ENCODE results near the gene PJVK. TPM values are rescaled to one million over a fixed set of nuclear protein-coding genes. Genes with fewer than 3 reads are reported as not detected.
"Not testable (repeated sequence)": the region's sequence is repeated elsewhere in the genome, so short reads cannot be mapped to it uniquely, and the experiment has no call there.

The PJVK gene, protein sequence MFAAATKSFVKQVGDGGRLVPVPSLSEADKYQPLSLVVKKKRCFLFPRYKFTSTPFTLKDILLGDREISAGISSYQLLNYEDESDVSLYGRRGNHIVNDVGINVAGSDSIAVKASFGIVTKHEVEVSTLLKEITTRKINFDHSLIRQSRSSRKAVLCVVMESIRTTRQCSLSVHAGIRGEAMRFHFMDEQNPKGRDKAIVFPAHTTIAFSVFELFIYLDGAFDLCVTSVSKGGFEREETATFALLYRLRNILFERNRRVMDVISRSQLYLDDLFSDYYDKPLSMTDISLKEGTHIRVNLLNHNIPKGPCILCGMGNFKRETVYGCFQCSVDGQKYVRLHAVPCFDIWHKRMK
- 4.7 and 8.9 TPM in 2 replicates for total RNA-seq (2014; rRNA removed; shearing (Covaris generic); ENCODE audit: low replicate concordance)

DNA sequence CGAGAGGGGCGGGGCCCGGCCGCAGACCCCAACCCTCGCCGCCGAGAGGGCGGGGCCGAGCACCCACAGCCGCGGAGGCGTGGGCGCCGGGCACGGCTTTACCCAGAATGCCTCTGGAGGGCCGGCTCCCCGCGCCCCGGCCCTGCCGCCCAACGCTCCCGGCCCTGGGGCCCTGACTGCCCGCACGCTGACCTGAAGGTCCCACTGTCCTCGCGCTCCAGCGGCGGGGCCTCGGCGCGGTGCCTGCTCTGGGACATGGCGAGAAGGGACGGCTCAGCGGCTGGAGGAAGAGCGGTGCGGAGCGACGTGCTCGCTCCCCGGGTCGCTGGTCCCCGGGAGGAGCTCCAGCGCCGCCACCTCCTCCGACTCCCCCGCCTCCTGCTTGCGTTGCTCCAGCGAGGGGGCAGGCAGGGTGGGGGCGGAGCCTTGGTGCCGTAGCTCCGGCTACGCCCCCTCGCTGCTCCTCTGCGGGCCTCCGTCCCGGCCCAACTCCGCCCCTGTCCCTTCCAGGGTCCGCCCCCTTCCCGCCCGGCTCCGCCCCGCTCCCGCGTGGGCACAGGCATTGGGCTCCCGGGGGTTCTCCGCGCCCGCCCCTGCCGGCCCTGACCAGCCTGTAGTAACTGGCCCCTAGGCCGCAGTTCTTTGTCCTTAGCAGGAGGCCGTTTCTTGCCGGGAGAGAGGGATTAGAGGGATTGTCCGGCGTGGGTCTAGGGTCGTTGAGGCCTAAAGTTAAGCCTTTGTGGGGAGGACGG is at the start of gene PJVK, which contains the start of gene PRKRA:
Gene PJVK, plus strand, starts transcription at position 605 of the 752 bp plus-strand sequence. CDS start 2,032 bp downstream, outside the sequence.
Gene PRKRA, minus strand, starts transcription at position 402 of the 752 bp plus-strand sequence. Its CDS starts 145 bp downstream, at position 257.
- DNase-seq, result peak; percentile 98
- peak within 1 kb of the TSS; percentile 76 for H3K4me3 ChIP-seq (ENCODE audit: low read length)
- no peaks in the 10 kb centered on the region for H3K27me3 ChIP-seq (ENCODE audit: low read length)
- H3K79me2 ChIP-seq (ENCODE audit: low read length), result peaks cover 37% of the 10 kb centered on the region
- H2AFZ ChIP-seq (ENCODE audit: low read length), result peak within 1 kb of the TSS; percentile 33; the same call in 1 of the 2 replicates
- H3K9me2 ChIP-seq (replicated peaks; ENCODE audit: insufficient read depth, low read length), result no peaks in the 10 kb centered on the region
- H3K9ac ChIP-seq (ENCODE audit: low read length), result peak within 1 kb of the TSS; percentile 89
- peak within 1 kb of the TSS; percentile 84 for H3K27ac ChIP-seq (ENCODE audit: low read length)
- peaks cover 33% of the 10 kb centered on the region for H3K4me1 ChIP-seq (ENCODE audit: low read length)
- no peaks in the 10 kb centered on the region for H3K9me3 ChIP-seq (ENCODE audit: low read length)
- peak within 1 kb of the TSS; percentile 86 for H3K4me2 ChIP-seq (ENCODE audit: low read depth, low read length, poor library complexity, severe bottlenecking)
- peaks cover 23% of the 10 kb centered on the region; the same call in 1 of the 2 replicates for H3K36me3 ChIP-seq (ENCODE audit: insufficient read depth, low read length)
- H4K20me1 ChIP-seq (ENCODE audit: insufficient read depth, low read depth, low read length), result no peaks in the 10 kb centered on the region

DNA sequence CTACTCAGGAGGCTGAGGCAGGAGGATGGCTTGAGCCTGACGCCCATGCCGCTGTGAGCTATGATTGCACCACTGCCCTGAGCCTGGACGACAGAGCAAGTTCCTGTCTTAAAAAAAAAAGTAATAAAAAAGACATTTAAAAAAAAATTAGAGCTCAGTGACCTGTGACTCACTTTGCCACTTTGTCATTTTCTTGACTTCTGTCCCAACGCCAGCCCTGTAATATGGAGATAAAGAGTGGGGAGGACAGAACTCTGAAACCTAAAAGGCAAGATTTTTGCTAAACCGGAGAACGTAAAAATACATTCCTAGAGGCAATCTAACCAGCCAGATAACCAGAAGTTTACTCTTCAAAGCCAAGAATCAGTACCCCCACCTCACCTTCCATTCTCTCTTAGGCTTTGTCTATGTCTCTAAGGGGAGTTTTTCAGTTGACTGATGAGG is 49.2 kb upstream of the PJVK start:
- Histone ChIP-seq H3K9ac (ENCODE audit: low read length) (no peak overlapping the region), H3K27ac (ENCODE audit: low read length) (no peak overlapping the region), H3K36me3 (ENCODE audit: insufficient read depth, low read length) (no peaks in the 10 kb centered on the region), H3K4me3 (ENCODE audit: low read length) (no peak overlapping the region), H3K9me3 (ENCODE audit: low read length) (no peaks in the 10 kb centered on the region), H3K4me1 (ENCODE audit: low read length) (no peaks in the 10 kb centered on the region), H3K9me2 (replicated peaks; ENCODE audit: insufficient read depth, low read length) (no peaks in the 10 kb centered on the region), H3K79me2 (ENCODE audit: low read length) (no peaks in the 10 kb centered on the region), H3K27me3 (ENCODE audit: low read length) (no peaks in the 10 kb centered on the region), H3K4me2 (ENCODE audit: low read depth, low read length, poor library complexity, severe bottlenecking) (no peak overlapping the region), H4K20me1 (ENCODE audit: insufficient read depth, low read depth, low read length) (no peaks in the 10 kb centered on the region), H2AFZ (ENCODE audit: low read length) (no peak overlapping the region)
- no peak for DNase-seq

DNA sequence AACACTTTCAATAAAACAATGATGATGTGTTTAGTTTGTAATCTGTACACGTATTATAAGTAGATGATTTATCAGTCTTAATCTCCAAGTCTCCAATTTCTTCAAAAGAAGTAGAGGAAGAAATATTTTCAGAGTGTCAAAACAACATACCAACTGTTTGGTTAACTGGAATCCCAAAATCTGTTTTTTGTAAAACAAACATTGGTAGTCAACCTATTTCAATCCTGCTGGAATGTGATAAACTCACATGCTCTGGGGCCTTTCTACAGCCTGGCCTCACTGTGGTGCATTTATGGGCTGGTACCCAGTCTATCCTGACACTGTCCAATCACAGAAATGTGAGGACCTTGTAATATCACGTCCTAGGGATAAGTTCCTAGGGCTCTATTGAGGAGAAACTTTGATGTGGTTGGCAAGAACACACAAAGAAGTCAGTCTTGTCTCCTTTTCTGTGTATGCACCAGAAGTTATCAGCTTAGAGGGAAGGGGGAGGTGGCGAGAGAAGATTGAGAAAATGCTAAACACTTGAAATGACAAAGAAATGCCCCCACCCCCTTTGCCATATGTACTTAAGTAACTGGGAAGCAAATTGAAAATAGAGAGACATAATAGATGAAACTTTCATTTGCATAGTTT is 47.4 kb upstream of the PJVK start:
- Histone ChIP-seq H3K27me3 (ENCODE audit: low read length) (no peaks in the 10 kb centered on the region), H3K79me2 (ENCODE audit: low read length) (no peaks in the 10 kb centered on the region), H3K27ac (ENCODE audit: low read length) (no peak overlapping the region), H3K4me2 (ENCODE audit: low read depth, low read length, poor library complexity, severe bottlenecking) (no peak overlapping the region), H3K4me1 (ENCODE audit: low read length) (no peaks in the 10 kb centered on the region), H3K9me2 (replicated peaks; ENCODE audit: insufficient read depth, low read length) (no peaks in the 10 kb centered on the region), H3K9me3 (ENCODE audit: low read length) (no peaks in the 10 kb centered on the region), H4K20me1 (ENCODE audit: insufficient read depth, low read depth, low read length) (no peaks in the 10 kb centered on the region), H3K36me3 (ENCODE audit: insufficient read depth, low read length) (no peaks in the 10 kb centered on the region), H2AFZ (ENCODE audit: low read length) (0 out of 2 replicates have a peak overlapping the region, but pooled peaks have one; percentile 23), H3K9ac (ENCODE audit: low read length) (no peak overlapping the region), H3K4me3 (ENCODE audit: low read length) (no peak overlapping the region)
- DNase-seq, result no peak

DNA sequence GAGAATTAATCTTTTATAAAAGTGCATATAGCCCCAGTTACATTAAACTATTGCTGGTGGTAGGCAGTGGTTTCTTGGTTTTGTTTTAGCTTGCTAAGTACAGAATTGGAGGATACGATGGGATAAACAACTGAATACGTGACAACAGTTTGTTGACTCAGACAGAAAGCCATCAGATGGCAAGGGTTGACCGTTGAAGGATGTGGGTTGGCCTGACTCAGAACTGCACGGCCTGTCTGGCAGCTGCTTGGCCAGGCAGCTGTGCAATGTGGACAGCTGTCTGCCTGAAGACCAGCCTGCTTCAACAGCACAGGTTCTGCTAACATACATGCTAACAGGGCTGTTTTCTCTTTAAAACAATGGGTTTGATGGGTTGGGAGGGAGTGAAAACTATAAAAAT is 46.8 kb upstream of the PJVK start:
- no peak overlapping the region for H3K9ac ChIP-seq (ENCODE audit: low read length)

DNA sequence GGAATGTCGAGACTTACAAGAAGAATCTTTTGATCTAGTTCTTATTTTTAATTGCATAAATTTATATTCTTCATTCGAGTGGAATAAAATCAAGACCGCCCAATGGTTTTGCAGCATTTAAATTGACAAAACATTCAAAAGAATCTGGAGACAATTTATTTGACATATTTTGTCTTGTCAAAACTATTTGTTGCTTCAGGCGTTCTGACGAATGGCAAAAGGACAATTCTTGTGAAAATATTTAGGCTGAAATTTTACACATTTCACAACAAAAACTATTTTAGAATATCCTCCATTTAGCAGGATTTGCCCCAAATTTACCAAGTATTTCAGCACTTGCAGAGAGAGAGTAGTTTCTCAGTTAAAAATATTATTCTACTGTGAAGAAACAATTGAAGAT is 41.9 kb upstream of the PJVK start:
- no peak overlapping the region for H2AFZ ChIP-seq (ENCODE audit: low read length)
- peaks cover 13% of the 10 kb centered on the region for H3K4me1 ChIP-seq (ENCODE audit: low read length)
- H3K27ac ChIP-seq (ENCODE audit: low read length), result no peak overlapping the region
- no peaks in the 10 kb centered on the region for H3K36me3 ChIP-seq (ENCODE audit: insufficient read depth, low read length)
- H3K4me3 ChIP-seq (ENCODE audit: low read length), result no peak overlapping the region
- no peak overlapping the region for H3K4me2 ChIP-seq (ENCODE audit: low read depth, low read length, poor library complexity, severe bottlenecking)
- H3K9me2 ChIP-seq (replicated peaks; ENCODE audit: insufficient read depth, low read length), result no peaks in the 10 kb centered on the region
- no peaks in the 10 kb centered on the region for H3K27me3 ChIP-seq (ENCODE audit: low read length)
- H4K20me1 ChIP-seq (ENCODE audit: insufficient read depth, low read depth, low read length), result no peaks in the 10 kb centered on the region
- no peak for DNase-seq
- H3K9ac ChIP-seq (ENCODE audit: low read length), result no peak overlapping the region
- no peaks in the 10 kb centered on the region for H3K79me2 ChIP-seq (ENCODE audit: low read length)
- H3K9me3 ChIP-seq (ENCODE audit: low read length), result no peaks in the 10 kb centered on the region

More for the DNA sequence above, 46.8 kb upstream of the PJVK start:
- no peaks in the 10 kb centered on the region for H3K4me1 ChIP-seq (ENCODE audit: low read length)
- no peak for DNase-seq
- H3K79me2 ChIP-seq (ENCODE audit: low read length), result no peaks in the 10 kb centered on the region
- H3K27ac ChIP-seq (ENCODE audit: low read length), result no peak overlapping the region
- H4K20me1 ChIP-seq (ENCODE audit: insufficient read depth, low read depth, low read length), result no peaks in the 10 kb centered on the region
- H3K36me3 ChIP-seq (ENCODE audit: insufficient read depth, low read length), result no peaks in the 10 kb centered on the region
- H2AFZ ChIP-seq (ENCODE audit: low read length), result peak overlapping the region; percentile 23; the same call in 1 of the 2 replicates
- no peak overlapping the region for H3K4me2 ChIP-seq (ENCODE audit: low read depth, low read length, poor library complexity, severe bottlenecking)
- H3K4me3 ChIP-seq (ENCODE audit: low read length), result no peak overlapping the region
- no peaks in the 10 kb centered on the region for H3K9me3 ChIP-seq (ENCODE audit: low read length)
- no peaks in the 10 kb centered on the region for H3K27me3 ChIP-seq (ENCODE audit: low read length)
- H3K9me2 ChIP-seq (replicated peaks; ENCODE audit: insufficient read depth, low read length), result no peaks in the 10 kb centered on the region

DNA sequence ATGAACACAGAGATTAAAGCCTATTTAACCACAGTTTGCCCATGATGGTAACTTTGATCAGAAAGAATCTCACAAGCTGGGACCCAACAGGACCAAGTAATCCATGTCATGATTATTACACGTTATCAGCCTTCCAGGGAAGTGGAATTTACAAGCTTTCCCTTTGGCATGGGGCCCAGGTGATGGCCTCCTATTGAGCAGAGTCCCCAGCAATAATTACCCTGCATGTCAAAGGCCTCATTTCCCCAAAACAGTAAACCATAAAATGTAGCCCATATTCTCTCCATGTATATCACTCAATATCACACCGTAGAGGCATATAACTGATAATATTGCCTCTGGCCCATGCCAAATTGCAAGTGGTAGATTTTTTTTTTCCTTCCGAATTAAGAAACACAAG is 39.1 kb upstream of the PJVK start:
- Histone ChIP-seq H3K27ac (ENCODE audit: low read length) (no peak overlapping the region), H3K9me2 (replicated peaks; ENCODE audit: insufficient read depth, low read length) (no peaks in the 10 kb centered on the region), H3K79me2 (ENCODE audit: low read length) (no peaks in the 10 kb centered on the region), H3K9me3 (ENCODE audit: low read length) (no peaks in the 10 kb centered on the region), H3K27me3 (ENCODE audit: low read length) (no peaks in the 10 kb centered on the region), H3K4me2 (ENCODE audit: low read depth, low read length, poor library complexity, severe bottlenecking) (no peak overlapping the region), H3K9ac (ENCODE audit: low read length) (no peak overlapping the region), H3K36me3 (ENCODE audit: insufficient read depth, low read length) (no peaks in the 10 kb centered on the region), H2AFZ (ENCODE audit: low read length) (no peak overlapping the region), H3K4me1 (ENCODE audit: low read length) (peaks cover 23% of the 10 kb centered on the region), H4K20me1 (ENCODE audit: insufficient read depth, low read depth, low read length) (no peaks in the 10 kb centered on the region), H3K4me3 (ENCODE audit: low read length) (no peak overlapping the region)
- no peak for DNase-seq

DNA sequence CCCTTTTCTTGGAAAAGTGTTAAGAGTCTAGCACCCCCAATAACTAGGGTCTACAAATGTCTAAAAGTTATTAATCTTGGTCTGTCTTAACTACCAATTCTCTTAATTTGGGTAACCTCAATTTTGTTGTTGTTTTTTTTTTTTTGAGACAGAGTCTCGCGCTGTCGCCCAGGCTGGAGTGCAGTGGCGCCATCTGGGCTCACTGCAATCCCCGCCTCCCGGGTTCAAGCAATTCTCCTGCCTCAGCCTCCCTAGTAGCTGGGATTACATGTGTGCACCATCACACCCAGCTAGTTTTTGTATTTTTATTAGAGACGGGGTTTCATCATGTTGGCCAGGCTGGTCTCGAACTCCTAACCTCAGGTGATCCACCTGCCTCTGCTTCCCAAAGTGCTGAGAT is 38.7 kb upstream of the PJVK start:
- DNase-seq; H3K27me3 ChIP-seq (ENCODE audit: low read length); H3K4me3 ChIP-seq (ENCODE audit: low read length); H3K9me3 ChIP-seq (ENCODE audit: low read length); H3K9me2 ChIP-seq (replicated peaks; ENCODE audit: insufficient read depth, low read length); H4K20me1 ChIP-seq (ENCODE audit: insufficient read depth, low read depth, low read length); H3K79me2 ChIP-seq (ENCODE audit: low read length); H3K9ac ChIP-seq (ENCODE audit: low read length); H2AFZ ChIP-seq (ENCODE audit: low read length); H3K36me3 ChIP-seq (ENCODE audit: insufficient read depth, low read length); H3K27ac ChIP-seq (ENCODE audit: low read length): not testable (repeated sequence)
- Histone ChIP-seq H3K4me2 (ENCODE audit: low read depth, low read length, poor library complexity, severe bottlenecking) (peak overlapping the region; percentile 96), H3K4me1 (ENCODE audit: low read length) (peaks cover 23% of the 10 kb centered on the region)
